Suprapubic skin (tissue), 4 donors: ENCODE results near the gene OSCP1.

Source experiments
- EP300 ChIP-seq: sonication (generic); formaldehyde crosslinking; IDR thresholded peaks from one replicate; pipeline ENCODE4 v1.6.1; 2017; ENCODE audit warnings: antibody characterized with exemption
- POLR2A ChIP-seq, 2 donors: fragments of 450-650 bp; IDR thresholded peaks; one replicate each; pipeline ENCODE4 v1.6.1; 2017; ENCODE audit warnings: antibody characterized with exemption in 2 of 2, mild to moderate bottlenecking in 2 of 2, moderate library complexity in 2 of 2
- POLR2AphosphoS5 ChIP-seq, 3 donors: sonication (generic); formaldehyde crosslinking; IDR thresholded peaks; one replicate each; pipeline ENCODE4 v1.6.1; 2017; ENCODE audit warnings: antibody characterized with exemption in 3 of 3
- TF ChIP-seq, protein P1 (sequence below), 2 donors: fragments of 200-600 bp in 1 of 2; fragments of 450-650 bp in 1 of 2; sonication (generic) in 1 of 2; IDR thresholded peaks; one replicate each; pipeline ENCODE4 v1.5.1; 2016 to 2019; ENCODE audit warnings: antibody characterized with exemption in 2 of 2, mild to moderate bottlenecking in 1 of 2, moderate library complexity in 1 of 2

DNA sequence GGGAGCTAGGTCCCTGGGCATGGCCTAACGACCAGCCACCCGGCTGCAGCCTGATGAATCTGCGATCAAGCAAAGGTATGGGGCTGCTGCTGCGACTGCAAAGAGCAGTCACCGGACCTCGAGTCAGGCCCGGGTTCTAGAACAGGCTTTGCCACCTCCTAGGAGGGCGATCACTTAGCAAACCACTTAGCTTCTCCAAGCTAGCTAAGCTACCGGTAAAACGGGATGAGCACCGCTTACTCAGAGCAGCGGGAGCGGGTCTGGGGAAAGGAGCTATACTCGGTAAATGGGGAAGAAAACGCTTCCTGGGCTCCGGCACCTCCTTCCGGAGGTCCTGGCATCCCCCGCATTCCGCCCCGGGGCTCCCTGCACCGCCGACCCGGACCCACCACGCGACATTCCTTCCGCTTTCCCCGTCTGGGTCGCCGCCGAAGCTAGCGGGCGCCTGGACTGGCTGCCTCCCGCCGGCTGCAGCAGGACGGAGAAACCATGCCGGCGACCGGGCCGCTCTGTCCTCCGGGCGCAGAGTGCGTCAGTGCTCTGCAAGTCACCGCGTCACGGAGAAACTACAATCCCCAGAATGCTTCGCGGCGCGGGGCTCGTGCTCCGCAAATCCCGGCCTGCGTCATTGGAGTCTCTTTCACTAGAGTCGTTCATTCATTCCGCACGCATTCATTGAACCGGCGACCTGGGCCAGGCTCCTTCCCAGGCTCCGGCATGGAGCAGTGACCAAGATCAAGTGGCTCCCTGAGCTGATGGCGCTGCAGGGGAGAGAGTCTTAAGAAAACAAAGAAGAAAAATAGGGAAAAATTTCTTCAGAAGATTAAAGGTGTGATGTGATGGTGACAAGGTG, 52.6 kb downstream of the OSCP1 start, which contains the start of gene LSM10:
- TF ChIP-seq POLR2A (IDR thresholded peaks at IDR 0.05) (peak; percentile 78 to 84), POLR2AphosphoS5 (IDR thresholded peaks at IDR 0.05) (peak; percentile 38 to 92 (median 82)), EP300 (no peak)
- TF ChIP-seq, protein P1, sequence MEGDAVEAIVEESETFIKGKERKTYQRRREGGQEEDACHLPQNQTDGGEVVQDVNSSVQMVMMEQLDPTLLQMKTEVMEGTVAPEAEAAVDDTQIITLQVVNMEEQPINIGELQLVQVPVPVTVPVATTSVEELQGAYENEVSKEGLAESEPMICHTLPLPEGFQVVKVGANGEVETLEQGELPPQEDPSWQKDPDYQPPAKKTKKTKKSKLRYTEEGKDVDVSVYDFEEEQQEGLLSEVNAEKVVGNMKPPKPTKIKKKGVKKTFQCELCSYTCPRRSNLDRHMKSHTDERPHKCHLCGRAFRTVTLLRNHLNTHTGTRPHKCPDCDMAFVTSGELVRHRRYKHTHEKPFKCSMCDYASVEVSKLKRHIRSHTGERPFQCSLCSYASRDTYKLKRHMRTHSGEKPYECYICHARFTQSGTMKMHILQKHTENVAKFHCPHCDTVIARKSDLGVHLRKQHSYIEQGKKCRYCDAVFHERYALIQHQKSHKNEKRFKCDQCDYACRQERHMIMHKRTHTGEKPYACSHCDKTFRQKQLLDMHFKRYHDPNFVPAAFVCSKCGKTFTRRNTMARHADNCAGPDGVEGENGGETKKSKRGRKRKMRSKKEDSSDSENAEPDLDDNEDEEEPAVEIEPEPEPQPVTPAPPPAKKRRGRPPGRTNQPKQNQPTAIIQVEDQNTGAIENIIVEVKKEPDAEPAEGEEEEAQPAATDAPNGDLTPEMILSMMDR (IDR thresholded peaks at IDR 0.05), result no peak
